Nephron (organoid): ENCODE measurements around the gene HDHD3.
A peak's percentile ranks its signal among the peaks of the same experiment; 100 is the strongest.
"Not testable (repeated sequence)": the region's sequence is repeated elsewhere in the genome, so short reads cannot be mapped to it uniquely, and the experiment has no call there.

ENCODE experiments used
- H3K27ac Mint-ChIP-seq, 3 experiments: 2 replicates each; pipeline ENCODE4 v1.8.0; 2020; ENCODE audit warnings: mixed read lengths in 3 of 3, mild to moderate bottlenecking in 2 of 3, moderate library complexity in 1 of 3
- H3K27me3 Mint-ChIP-seq: 2 replicates; pipeline ENCODE4 v1.8.0; 2021; ENCODE audit warnings: low read depth, mild to moderate bottlenecking, moderate library complexity, mixed read lengths
- H3K36me3 Mint-ChIP-seq: 2 replicates; pipeline ENCODE4 v1.8.0; 2020; ENCODE audit warnings: low read depth, mixed read lengths
- H3K4me1 Mint-ChIP-seq: 2 replicates; pipeline ENCODE4 v1.8.0; 2020; ENCODE audit warnings: mixed read lengths
- H3K4me3 Mint-ChIP-seq, 3 experiments: 2 replicates each; pipeline ENCODE4 v1.8.0; 2020; ENCODE audit warnings: mild to moderate bottlenecking in 3 of 3, mixed read lengths in 3 of 3, moderate library complexity in 2 of 3
- H3K9me3 Mint-ChIP-seq: 2 replicates; pipeline ENCODE4 v1.8.0; 2020; ENCODE audit warnings: mixed read lengths
- CTCF ChIP-seq, 3 experiments: fragments of 200-600 bp; sonication (generic); IDR thresholded peaks; one replicate each; pipeline ENCODE4 v1.5.0; 2021; ENCODE audit warnings: antibody characterized with exemption in 3 of 3; ENCODE audit not compliant: unreplicated experiment in 3 of 3

The HDHD3 gene

GRCh38 chr9:113387560-113388230, 10.9 kb upstream of the HDHD3 start:
- Mint-ChIP-seq H3K27me3 (peaks cover 3% of the 10 kb centered on the region), H3K27ac (peak overlapping the region; percentile 91 to 98 (median 93)), H3K4me1 (no peaks in the 10 kb centered on the region), H3K36me3 (peaks cover 44% of the 10 kb centered on the region), H3K9me3 (no peaks in the 10 kb centered on the region), H3K4me3 (no peak overlapping the region)
- no peak for TF ChIP-seq CTCF (IDR thresholded peaks at IDR 0.05; ENCODE audit: unreplicated experiment in 3 of 3)

- Mint-ChIP-seq H3K4me1 (no peaks in the 10 kb centered on the region), H3K27me3 (peaks cover 3% of the 10 kb centered on the region), H3K9me3 (no peaks in the 10 kb centered on the region), H3K36me3 (peaks cover 36% of the 10 kb centered on the region), H3K27ac (peak overlapping the region; percentile 91 to 98 (median 93)), H3K4me3 (no peak overlapping the region)
- TF ChIP-seq CTCF (IDR thresholded peaks at IDR 0.05; ENCODE audit: unreplicated experiment in 3 of 3): no peak
Measured at GRCh38 chr9:113386571-113387393, 10.0 kb upstream of the HDHD3 start.

DNA sequence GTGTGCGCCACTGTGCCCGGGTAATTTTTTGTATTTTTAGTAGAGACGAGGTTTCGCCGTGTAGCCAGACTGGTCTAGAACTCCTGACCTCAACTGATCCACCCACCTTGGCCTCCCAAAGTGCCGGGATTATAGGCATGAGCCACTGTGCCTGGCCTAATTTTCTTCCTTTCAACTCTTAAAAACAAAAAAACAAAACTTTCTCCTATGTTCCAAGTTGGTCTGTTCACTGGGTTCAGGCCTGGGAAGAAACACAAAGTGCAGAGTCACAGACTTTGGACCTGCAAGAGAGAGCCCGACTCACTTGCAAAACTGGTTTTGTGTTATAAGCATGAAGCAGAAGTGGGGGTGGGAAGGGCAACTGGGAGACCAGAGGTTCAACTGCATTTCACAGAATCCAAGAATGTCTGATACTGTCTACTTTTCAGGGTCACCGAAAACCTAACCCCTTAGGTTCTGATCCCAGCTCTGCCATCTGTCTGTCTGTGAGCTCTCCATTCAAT, 5.2 kb upstream of the HDHD3 start:
- peaks cover 14% of the 10 kb centered on the region for H3K4me1 Mint-ChIP-seq
- H3K36me3 Mint-ChIP-seq: peaks cover 8% of the 10 kb centered on the region
- H3K4me3 Mint-ChIP-seq: peak overlapping the region in 1 of 3 experiments; percentile 21
- no peaks in the 10 kb centered on the region for H3K9me3 Mint-ChIP-seq
- TF ChIP-seq CTCF (IDR thresholded peaks at IDR 0.05; ENCODE audit: unreplicated experiment in 3 of 3): no peak
- H3K27me3 Mint-ChIP-seq: no peaks in the 10 kb centered on the region
- peak overlapping the region; percentile 84 to 99 (median 86) for H3K27ac Mint-ChIP-seq

- not testable (repeated sequence) for H3K27me3 Mint-ChIP-seq, H3K36me3 Mint-ChIP-seq, H3K4me3 Mint-ChIP-seq, H3K9me3 Mint-ChIP-seq
- Mint-ChIP-seq H3K4me1 (peaks cover 14% of the 10 kb centered on the region), H3K27ac (peak overlapping the region in 2 of 3 experiments; percentile 86 to 99)
Measured at GRCh38 chr9:113381441-113381840, 4.7 kb upstream of the HDHD3 start.

- Mint-ChIP-seq H3K4me1 (peaks cover 14% of the 10 kb centered on the region), H3K27me3 (no peaks in the 10 kb centered on the region), H3K9me3 (no peaks in the 10 kb centered on the region), H3K36me3 (no peaks in the 10 kb centered on the region), H3K27ac (peak overlapping the region in 2 of 3 experiments; percentile 35 to 99), H3K4me3 (no peak overlapping the region)
- TF ChIP-seq CTCF (IDR thresholded peaks at IDR 0.05; ENCODE audit: unreplicated experiment in 3 of 3): no peak
Measured at GRCh38 chr9:113380869-113381378, 4.1 kb upstream of the HDHD3 start.

GRCh38 chr9:113379829-113380210, 3.0 kb upstream of the HDHD3 start:
- not testable (repeated sequence) for H3K27me3 Mint-ChIP-seq, H3K9me3 Mint-ChIP-seq, H3K36me3 Mint-ChIP-seq
- H3K4me1 Mint-ChIP-seq: peaks cover 20% of the 10 kb centered on the region
- H3K27ac Mint-ChIP-seq: peak overlapping the region; percentile 63 to 99 (median 90)
- H3K4me3 Mint-ChIP-seq: peak overlapping the region in 2 of 3 experiments; percentile 35 to 37

DNA sequence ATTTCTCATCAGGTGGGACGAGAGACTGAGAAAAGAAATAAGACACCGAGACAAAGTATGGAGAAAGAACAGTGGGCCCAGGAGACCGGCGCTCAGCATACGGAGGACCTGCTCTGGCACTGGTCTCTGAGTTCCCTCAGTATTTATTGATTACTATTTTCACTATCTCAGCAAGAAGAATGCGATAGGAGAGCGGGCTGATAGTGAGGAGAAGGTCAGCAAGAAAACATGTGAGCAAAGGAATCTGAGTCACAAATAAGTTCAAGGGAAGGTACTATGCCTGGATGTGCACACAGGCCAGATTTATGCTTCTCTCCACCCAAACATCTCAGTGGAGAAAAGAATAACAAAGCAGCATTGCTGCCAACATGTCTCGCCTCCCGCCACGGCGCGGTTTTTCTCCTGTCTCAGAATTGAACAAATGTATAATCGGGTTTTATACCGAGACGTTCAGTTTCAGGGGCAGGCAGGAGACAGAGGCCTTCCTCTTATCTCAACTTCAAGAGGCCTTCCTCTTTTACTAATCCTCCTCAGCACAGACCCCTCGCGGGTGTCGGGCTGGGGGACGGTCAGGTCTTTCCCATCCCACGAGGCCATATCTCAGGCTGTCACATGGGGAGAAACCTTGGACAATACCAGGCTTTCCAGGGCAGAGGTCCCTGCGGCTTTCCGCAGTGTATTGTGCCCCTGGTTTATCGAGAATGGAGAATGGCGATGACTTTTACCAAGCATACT, 2.5 kb upstream of the HDHD3 start:
- peak overlapping the region; percentile 63 to 99 (median 90) for H3K27ac Mint-ChIP-seq
- H3K9me3 Mint-ChIP-seq, H3K27me3 Mint-ChIP-seq, H3K36me3 Mint-ChIP-seq: not testable (repeated sequence)
- peaks cover 20% of the 10 kb centered on the region for H3K4me1 Mint-ChIP-seq
- H3K4me3 Mint-ChIP-seq: peak overlapping the region; percentile 0 to 50 (median 35)
